ENCODE results near the gene SMAD3.

DNA sequence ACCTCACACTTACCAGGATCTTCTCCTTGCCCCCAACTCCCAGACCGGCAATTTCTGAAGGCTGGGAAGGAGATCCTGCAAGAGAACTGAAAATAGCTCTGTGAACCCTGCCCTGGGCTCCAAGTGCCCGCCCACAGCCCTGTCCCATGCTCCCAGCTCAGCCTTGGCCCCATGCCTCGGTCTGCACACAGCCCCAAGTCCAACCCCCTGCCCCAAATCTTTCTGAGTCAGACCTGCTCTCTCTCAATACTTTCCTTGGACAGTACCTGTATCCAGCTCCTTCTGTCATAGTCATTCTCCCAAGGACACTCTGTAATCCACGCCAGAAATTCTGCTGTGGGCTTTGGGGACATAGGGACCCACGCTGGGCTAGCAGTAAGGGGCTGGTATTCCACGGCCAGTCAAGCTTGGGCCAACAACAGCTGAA lies 6.3 kb upstream of the SMAD3 start:
- TF ChIP-seq, protein P1, sequence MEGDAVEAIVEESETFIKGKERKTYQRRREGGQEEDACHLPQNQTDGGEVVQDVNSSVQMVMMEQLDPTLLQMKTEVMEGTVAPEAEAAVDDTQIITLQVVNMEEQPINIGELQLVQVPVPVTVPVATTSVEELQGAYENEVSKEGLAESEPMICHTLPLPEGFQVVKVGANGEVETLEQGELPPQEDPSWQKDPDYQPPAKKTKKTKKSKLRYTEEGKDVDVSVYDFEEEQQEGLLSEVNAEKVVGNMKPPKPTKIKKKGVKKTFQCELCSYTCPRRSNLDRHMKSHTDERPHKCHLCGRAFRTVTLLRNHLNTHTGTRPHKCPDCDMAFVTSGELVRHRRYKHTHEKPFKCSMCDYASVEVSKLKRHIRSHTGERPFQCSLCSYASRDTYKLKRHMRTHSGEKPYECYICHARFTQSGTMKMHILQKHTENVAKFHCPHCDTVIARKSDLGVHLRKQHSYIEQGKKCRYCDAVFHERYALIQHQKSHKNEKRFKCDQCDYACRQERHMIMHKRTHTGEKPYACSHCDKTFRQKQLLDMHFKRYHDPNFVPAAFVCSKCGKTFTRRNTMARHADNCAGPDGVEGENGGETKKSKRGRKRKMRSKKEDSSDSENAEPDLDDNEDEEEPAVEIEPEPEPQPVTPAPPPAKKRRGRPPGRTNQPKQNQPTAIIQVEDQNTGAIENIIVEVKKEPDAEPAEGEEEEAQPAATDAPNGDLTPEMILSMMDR (IDR thresholded peaks at IDR 0.05): no peak
- no peak for TF ChIP-seq EZH2 (IDR thresholded peaks at IDR 0.05; ENCODE audit: borderline replicate concordance, insufficient read depth, low read depth, low read length, poor library complexity, severe bottlenecking)
